Measurements from ENCODE around the gene TANK.
A peak's percentile ranks its signal among the peaks of the same experiment; 100 is the strongest.

TANK gene

DNA sequence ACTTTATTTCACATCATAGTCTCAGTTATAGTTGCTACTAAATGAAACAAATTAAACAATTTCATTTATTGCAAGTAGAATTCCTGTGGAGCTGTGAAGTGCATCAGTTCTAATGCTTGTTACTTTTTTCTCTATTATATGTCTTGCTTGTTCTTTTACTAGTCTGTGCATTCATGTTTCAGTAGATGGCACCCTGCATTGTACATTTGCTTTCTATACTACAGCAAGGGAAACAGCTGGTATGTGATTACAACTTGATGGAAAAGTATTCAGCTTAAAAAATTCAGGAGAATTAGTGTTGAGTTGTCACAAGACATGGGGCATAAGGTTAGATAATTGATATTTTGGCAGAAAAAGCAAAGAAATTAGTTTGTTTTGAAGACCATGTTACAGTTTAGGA, 72.3 kb downstream of the TANK start:
- no peak for DNase-seq (ENCODE audit: low spot score)

- no peak for DNase-seq (ENCODE audit: low spot score)
Observed at GRCh38 chr2:161233858-161234431, 73.7 kb downstream of the TANK start.

- DNase-seq (ENCODE audit: low spot score): no peak
Observed at GRCh38 chr2:161234627-161235026, 74.4 kb downstream of the TANK start.

DNA sequence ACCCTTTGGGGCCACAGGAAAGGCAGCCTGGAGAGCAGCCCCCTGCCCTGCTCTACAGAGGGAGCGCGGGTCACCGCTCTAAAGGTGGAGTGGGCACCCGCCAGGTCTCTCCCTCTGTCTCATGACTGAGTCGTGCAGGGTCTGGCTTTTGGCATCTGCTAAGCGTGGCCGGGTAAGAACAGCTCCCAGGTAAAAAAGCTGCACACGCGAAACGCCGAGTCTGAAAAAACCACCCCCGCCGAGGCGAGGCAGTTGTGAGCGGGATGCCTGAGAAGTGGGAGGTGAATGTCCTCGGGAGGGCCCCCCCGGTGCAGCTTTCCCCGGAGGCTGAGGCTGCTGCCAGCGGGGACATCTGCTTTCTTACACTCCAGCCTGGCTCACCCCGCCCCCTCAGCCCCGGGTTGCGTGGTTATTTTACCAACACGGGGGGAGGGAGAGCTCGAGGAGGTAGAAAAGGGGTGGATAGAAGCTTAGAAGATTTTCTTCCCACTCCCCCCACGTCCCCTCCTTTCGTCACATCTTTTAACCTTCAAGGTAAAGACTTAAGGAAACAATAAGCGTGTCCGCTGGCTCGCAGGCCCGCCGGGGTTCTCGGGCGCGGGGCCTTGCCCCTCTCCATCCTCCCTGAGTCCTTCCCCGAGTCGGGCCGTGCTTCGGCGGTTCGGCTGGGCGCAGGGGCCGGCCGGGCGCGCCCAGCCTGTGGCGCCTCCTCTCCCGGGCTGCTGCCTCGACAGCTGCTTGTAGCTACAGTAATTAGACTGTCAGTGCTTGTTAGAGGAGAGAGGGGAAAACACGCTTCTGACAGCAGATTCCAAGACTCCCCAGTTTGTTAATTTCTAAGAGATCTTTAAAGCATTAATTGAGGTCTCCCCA, 77.4 kb downstream of the TANK start:
- DNase-seq (ENCODE audit: low spot score): peak; percentile 30

GRCh38 chr2:161238265-161238559, 78.0 kb downstream of the TANK start:
- no peak for DNase-seq (ENCODE audit: low spot score)

GRCh38 chr2:161238560-161239325, 78.5 kb downstream of the TANK start:
- peak; percentile 54 for DNase-seq (ENCODE audit: low spot score)

GRCh38 chr2:161239326-161240109, 79.3 kb downstream of the TANK start:
- no peak for DNase-seq (ENCODE audit: low spot score)

- no peak for DNase-seq (ENCODE audit: low spot score)
Observed at GRCh38 chr2:161241894-161242293, 81.7 kb downstream of the TANK start.

GRCh38 chr2:161243312-161243711, 83.1 kb downstream of the TANK start:
- peak; percentile 24 for DNase-seq (ENCODE audit: low spot score)

- peak; percentile 36 for DNase-seq (ENCODE audit: low spot score)
Observed at GRCh38 chr2:161243905-161244304, 83.7 kb downstream of the TANK start.

DNA sequence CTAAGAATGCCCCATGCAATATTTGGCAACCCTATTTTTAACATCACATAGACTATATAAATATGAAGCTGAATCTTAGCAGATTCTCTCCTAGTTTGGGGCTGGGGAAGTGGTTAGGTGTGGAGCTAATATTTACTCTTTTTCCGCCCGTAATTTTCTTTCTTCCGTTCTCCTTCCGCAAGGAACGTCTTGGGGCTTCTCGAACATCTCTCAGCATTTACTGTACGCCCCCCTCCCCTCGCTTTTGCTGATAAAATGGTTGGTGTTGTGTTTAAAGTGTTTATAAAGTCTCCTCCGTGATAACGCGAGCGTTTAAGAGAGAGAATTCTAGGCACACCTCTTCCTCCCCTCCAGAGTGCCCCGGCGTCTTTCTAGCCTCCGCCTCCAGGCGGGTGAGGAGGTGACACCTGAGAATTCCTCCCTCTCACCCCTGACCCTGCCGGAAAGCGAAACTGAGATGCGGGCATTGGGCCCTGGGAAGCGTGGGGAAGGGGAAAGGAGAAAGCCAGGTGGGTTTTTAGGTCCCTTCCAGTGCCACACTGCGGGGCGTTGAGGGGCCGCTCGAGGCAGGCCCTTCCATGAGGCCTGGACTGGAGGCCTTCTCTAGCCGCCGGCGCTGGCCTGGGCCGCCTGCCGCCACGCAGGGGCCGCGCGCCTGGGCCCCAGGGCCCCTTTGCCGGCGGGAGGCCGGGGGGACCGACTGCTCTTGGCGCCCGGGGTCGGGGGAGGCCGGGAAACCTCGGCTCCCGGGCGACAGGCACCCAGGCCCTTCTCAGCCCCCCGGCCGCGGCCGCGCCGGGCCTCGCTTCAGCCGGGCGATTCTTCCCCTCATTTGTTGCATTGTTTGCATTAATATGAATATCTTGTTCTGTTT, 84.4 kb downstream of the TANK start:
- DNase-seq (ENCODE audit: low spot score): peak; percentile 78

DNA sequence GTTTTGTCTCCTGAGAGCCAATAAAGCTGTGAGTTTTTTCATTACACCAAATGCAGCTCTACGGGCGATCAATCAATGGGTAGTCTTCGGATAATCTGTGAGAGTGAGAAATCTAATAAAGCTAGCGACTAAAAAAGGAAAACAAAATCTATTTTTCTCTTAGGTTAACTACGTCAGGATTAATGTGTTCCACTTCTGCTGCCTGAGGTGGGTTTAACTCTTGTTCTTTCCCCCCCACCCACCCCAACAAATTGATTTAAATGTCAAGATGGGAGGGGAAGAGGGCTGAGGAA, 85.0 kb downstream of the TANK start:
- DNase-seq (ENCODE audit: low spot score): no peak

GRCh38 chr2:161245671-161246070, 85.4 kb downstream of the TANK start:
- no peak for DNase-seq (ENCODE audit: low spot score)

- DNase-seq (ENCODE audit: low spot score): no peak
Observed at GRCh38 chr2:161246281-161246680, 86.1 kb downstream of the TANK start.

GRCh38 chr2:161250864-161251436, 90.7 kb downstream of the TANK start:
- peak; percentile 40 for DNase-seq (ENCODE audit: low spot score)

DNA sequence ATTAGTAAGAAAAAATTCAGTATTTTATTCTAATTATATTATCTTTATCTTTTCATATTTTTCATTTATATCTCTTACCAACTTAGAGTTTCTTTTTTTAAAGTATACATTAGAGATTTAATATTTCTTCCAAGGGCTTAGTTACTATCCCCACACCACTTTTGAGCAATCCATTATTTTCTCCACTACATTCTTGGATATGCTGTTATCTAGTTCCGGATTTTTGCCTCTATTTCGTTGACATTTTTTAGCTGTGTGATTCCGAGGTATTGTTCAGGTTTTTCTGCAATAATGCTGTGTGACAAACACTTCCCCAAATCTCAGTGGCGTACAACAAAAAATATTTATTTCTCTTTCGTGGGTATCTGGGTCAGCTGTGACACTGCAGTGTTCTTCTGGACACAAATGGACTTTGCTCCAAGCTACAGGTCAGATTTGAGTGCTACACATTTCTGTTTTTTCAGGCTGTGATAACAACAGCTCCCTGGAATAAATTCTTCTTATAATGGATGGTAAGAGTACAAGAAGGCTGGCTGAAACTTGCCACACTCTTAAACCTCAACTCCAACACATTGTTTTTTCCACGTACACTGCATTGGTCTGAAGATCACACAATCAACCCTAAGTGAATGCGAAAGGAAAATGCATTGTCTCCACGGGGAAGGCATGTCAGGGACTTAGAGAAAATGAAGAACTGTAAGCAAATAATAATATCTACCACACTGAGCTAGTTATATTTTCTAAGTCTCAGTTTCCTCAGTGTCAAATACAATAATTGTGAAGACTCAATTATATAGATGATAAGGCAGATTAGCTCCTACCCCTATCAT, 97.1 kb downstream of the TANK start:
- no peak for DNase-seq (ENCODE audit: low spot score)

DNA sequence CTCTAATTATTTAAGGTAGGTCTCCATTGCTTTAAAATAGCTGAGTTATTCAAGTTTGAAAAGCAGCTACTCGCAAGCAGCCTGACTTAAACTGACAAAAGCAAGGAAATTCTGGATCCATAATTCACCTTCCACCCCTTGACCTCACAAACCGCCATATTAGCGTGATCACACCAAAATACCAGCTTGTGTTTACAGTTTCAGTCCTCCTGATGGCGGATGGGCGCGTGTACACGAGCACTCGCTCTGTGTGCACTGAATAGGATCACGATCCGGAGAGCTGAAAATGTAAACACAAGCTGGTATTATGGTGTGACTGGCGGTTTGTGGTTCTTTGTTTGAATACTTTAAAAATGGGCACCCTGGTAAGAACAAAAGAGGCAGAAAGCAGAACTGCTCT, 105.6 kb downstream of the TANK start:
- DNase-seq (ENCODE audit: low spot score): no peak

GRCh38 chr2:161269111-161269510, 108.9 kb downstream of the TANK start:
- no peak for DNase-seq (ENCODE audit: low spot score)

- peak; percentile 68 for DNase-seq (ENCODE audit: low spot score)
Observed at GRCh38 chr2:161273038-161273760, 113.0 kb downstream of the TANK start.
